ENCODE data around the gene SEPTIN10. TPM values are rescaled to one million over a fixed set of nuclear protein-coding genes. Genes with fewer than 3 reads are reported as not detected.
"Not testable (repeated sequence)": the region's sequence is repeated elsewhere in the genome, so short reads cannot be mapped to it uniquely, and the experiment has no call there.

Gene SEPTIN10
- total RNA-seq, 1 donor from 2014 or later, result 83.7 TPM

DNA sequence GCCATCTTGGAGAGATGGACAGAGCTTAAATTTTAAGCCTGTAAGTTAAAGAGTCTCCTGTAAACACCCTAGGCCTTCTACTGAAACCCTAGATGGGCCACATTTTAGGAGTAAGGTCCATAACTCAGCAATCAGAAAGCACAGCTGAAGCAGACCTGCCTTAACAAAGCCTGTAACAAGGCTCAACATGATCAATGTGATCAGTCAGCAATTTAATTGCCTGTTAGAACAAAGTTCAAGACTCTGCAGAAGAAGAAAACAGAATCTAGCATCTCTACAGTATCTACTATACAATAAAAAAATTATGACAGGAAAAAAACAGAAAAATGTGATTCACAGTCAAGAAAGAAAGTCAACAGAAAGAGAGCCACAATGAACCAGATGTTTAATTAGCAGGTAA, 27.1 kb downstream of the SEPTIN10 start:
- H3K4me3 ChIP-seq, result no peak overlapping the region
- DNase-seq, result no peak
- no peak for ATAC-seq
- TF ChIP-seq, protein P1, sequence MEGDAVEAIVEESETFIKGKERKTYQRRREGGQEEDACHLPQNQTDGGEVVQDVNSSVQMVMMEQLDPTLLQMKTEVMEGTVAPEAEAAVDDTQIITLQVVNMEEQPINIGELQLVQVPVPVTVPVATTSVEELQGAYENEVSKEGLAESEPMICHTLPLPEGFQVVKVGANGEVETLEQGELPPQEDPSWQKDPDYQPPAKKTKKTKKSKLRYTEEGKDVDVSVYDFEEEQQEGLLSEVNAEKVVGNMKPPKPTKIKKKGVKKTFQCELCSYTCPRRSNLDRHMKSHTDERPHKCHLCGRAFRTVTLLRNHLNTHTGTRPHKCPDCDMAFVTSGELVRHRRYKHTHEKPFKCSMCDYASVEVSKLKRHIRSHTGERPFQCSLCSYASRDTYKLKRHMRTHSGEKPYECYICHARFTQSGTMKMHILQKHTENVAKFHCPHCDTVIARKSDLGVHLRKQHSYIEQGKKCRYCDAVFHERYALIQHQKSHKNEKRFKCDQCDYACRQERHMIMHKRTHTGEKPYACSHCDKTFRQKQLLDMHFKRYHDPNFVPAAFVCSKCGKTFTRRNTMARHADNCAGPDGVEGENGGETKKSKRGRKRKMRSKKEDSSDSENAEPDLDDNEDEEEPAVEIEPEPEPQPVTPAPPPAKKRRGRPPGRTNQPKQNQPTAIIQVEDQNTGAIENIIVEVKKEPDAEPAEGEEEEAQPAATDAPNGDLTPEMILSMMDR (IDR thresholded peaks at IDR 0.05), result no peak
- intact Hi-C loops (cut with DNase I), result no loop called here
- no peaks in the 10 kb centered on the region for H3K27me3 ChIP-seq
- no peaks in the 10 kb centered on the region for H3K4me1 ChIP-seq
- no peak overlapping the region for H3K27ac ChIP-seq
- H3K9me3 ChIP-seq, result no peaks in the 10 kb centered on the region
- H3K36me3 ChIP-seq, result peaks cover 22% of the 10 kb centered on the region

DNA sequence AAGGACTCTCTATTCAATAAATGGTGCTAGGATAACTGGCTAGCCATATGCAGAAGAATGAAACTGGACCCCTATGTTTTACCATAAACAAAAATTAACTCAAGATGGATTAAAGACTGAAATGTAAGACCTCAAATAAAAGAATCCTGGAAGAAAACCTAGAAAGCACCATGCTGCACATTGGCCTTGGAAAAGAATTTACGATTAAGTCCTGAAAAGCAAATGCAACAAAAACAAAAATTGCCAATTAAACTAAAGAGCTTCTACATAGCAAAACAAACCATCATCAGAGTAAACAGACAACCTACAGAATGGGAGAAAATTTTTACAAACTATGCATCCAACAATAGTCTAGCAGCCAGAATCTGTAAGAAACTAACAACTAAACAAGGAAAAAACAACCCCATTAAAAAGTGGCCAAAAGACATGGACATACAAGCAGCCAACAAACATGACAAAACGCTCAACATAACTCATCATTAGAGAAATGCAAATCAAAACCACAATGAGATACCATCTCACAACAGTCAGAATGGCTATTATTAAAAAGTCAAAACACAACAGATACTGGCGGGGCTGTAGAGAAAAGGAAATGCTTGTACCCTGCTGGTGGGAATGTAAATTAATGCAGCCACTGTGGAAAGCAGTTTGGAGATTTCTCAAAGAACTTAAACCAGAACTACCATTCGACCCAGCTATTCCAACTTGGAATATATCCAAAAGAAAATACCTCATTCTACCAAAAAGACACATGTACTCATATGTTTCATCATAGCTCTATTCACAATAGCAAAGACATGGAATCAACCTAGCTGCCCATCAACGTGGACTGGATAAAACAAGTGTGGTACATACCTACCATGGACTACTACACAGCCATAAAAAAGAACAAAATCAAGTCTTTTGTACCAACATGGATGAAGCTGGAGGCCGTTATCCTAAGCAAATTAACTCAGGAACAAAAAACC, 30.6 kb downstream of the SEPTIN10 start:
- Histone ChIP-seq H3K27me3 (no peaks in the 10 kb centered on the region), H3K36me3 (peaks cover 26% of the 10 kb centered on the region), H3K4me3 (no peak overlapping the region), H3K9me3 (no peaks in the 10 kb centered on the region), H3K27ac (no peak overlapping the region), H3K4me1 (no peaks in the 10 kb centered on the region)
- ATAC-seq (no peak), DNase-seq (no peak)
- intact Hi-C loops (cut with DNase I), result no loop called here
- TF ChIP-seq, protein P1 (IDR thresholded peaks at IDR 0.05), result no peak

DNA sequence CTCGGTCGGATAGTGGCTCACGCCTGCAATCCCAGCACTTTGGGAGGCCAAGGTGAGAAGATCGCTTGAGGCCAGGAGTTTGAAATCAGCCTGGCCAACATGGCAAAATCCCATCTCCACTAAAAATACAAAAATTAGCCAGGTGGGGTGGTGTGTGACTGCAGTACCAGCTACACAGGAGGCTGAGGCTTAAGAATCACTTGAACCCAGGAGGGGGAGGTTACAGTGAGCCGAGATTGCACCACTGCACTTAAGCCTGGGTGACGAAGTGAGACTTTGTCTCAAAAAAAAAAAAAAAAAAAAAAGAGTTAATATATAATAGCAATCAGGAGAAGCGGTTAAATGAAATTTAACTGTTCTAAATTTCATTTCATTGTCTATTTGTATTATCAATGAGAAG, 36.1 kb downstream of the SEPTIN10 start:
- DNase-seq; intact Hi-C loops (cut with DNase I); H3K27me3 ChIP-seq; H3K27ac ChIP-seq; ATAC-seq; H3K4me1 ChIP-seq; H3K9me3 ChIP-seq; H3K4me3 ChIP-seq: not testable (repeated sequence)
- peaks cover 22% of the 10 kb centered on the region for H3K36me3 ChIP-seq

DNA sequence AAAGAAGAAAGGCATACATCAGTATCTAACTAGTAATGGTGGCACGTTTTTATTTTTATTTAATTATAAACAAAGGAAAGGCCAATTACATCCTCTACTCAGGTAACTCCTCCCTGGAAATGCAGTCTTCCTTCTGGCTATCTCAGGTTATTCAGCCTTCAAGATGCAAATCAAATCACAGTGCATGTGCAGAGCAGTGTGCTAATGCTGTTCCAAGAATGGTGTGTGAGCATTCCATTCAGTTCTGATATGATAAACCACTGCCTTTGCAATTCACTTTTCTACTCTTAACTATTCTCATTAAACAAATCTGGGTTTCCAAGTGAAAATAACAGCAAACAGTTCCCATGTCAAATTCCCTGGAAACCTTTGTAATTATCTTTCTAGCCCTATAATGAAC, 38.4 kb downstream of the SEPTIN10 start:
- Histone ChIP-seq H3K36me3 (peaks cover 17% of the 10 kb centered on the region), H3K9me3 (no peaks in the 10 kb centered on the region), H3K4me3 (no peak overlapping the region), H3K27me3 (no peaks in the 10 kb centered on the region), H3K27ac (no peak overlapping the region), H3K4me1 (no peaks in the 10 kb centered on the region)
- DNase-seq (no peak), ATAC-seq (no peak)
- TF ChIP-seq, protein P1 (IDR thresholded peaks at IDR 0.05), result no peak
- intact Hi-C loops (cut with DNase I), result no loop called here

DNA sequence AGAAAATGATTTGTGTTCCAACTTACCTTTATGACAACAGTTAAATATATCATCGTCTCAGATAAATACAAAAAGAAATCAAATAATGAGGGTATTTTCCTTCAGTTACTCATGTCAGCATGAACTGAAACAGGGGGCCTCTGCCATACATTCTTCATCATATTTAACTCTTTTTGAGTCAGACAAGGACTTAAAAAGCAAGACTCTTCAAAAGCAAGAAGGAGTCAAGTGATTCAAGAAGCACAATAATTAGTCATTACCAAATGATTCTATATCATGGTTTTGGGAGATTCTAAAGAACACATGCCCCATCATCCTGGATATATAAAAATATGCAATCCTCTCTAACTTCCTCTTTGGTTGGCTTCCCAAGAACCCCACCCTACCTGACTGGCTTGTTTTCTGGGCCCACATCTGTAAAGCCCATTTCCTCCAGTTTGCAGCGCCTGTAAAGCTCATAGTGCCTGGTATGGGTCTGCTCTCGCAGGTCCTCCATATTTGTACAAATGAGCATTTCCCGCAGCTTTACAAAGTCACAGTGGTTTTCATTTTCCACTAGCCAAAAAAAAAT, 49.7 kb downstream of the SEPTIN10 start:
- Histone ChIP-seq H3K9me3 (no peaks in the 10 kb centered on the region), H3K27ac (no peak overlapping the region), H3K36me3 (peaks cover 56% of the 10 kb centered on the region), H3K4me3 (no peak overlapping the region), H3K4me1 (no peaks in the 10 kb centered on the region), H3K27me3 (no peaks in the 10 kb centered on the region)
- ATAC-seq (no peak), DNase-seq (no peak)
- intact Hi-C loops (cut with DNase I), result no loop called here
- TF ChIP-seq, protein P1 (IDR thresholded peaks at IDR 0.05), result no peak

DNA sequence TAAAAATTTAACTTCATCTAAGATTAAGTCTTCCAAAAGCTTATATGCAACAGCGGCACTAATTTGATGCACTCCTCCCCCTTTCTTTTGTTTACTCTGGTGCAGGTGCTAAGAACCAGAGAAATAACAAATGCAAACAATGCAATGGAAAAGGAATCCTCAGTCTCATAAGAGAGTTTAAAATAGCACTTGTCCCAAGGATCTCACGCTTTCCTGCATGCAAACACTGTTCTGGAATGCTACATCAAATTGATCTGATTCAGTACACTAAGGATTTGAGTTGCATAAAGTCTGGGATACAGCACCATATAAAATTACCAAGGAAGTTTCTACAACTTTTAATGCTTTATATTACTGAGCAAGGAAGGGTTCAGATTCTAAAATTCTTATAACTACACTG, 50.5 kb downstream of the SEPTIN10 start:
- no peak overlapping the region for H3K4me3 ChIP-seq
- H3K4me1 ChIP-seq, result no peaks in the 10 kb centered on the region
- H3K36me3 ChIP-seq, result peaks cover 56% of the 10 kb centered on the region
- no peak overlapping the region for H3K27ac ChIP-seq
- TF ChIP-seq, protein P1 (IDR thresholded peaks at IDR 0.05), result no peak
- ATAC-seq (no peak), DNase-seq (no peak)
- intact Hi-C loops (cut with DNase I), result no loop called here
- no peaks in the 10 kb centered on the region for H3K9me3 ChIP-seq
- H3K27me3 ChIP-seq, result no peaks in the 10 kb centered on the region
